ENCODE measurements around the gene RNU1-4.
"Not testable (repeated sequence)": the region's sequence is repeated elsewhere in the genome, so short reads cannot be mapped to it uniquely, and the experiment has no call there.

RNU1-4 gene

GRCh38 chr1:16708704-16709103 lies 31.6 kb upstream of the RNU1-4 start:
- DNase-seq (ENCODE audit: low read depth) = not testable (repeated sequence)

GRCh38 chr1:16709659-16710087 lies 30.6 kb upstream of the RNU1-4 start:
- DNase-seq (ENCODE audit: low read depth) = not testable (repeated sequence)

DNA sequence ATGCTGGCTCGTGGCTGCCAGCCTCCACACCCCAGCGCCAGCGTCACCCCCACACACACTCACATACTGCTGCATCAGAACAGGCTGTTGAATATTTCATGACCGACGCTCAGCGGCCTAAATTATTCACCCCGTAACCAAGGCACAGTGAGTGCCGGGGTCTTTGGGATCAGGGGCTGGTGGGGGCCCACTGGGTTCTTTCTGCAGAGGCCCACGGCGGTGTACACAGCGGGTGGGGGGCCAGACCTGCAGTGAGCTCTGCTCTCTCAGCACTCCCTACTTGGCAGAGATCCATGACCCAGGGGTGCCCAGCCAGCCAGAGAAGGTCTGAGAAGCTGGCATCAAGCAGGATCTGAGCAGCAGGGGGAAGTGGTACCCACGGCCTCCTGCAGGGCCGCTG lies 29.7 kb upstream of the RNU1-4 start:
- DNase-seq (ENCODE audit: low read depth) = not testable (repeated sequence)

DNA sequence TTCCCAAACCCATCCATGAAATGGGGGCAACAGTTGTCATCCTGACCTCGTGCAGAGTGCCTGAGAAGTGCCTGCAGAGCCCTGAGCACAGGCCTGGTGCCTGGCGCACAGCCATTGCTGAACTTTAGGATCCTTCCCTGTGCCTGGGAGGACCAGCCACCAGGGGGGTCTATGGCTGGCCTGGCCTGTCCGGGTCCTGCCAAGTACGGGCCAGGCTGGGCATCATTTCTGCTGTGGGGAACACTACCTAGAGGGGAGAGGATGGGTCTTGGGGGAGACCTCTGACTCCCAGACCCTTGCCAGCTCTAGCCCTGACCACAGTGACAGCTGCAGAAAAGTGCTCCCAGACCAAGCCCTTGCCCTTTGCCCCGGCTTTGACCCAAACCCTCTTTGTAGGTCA lies 28.2 kb upstream of the RNU1-4 start:
- DNase-seq (ENCODE audit: low read depth) = not testable (repeated sequence)

GRCh38 chr1:16712582-16712981 lies 27.7 kb upstream of the RNU1-4 start:
- DNase-seq (ENCODE audit: low read depth) = not testable (repeated sequence)

DNA sequence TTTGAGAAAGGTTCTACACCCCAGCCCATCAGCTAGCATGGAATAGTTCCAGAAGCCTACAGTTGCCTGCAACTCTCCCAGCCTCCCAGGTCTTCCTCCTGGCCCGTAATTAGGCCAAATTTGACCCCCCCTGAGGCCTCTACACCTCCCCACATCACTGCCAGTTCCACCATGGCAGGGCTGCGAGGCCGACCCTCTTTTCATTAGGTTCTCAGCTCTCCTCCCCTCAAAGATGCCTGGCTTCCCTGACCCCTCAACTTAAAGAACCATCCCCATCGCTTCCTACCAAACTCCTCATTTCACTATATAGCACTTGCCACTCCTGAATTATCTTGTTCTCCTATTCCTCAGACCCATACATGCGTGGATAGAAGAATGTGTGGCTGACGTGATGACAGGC lies 27.3 kb upstream of the RNU1-4 start:
- DNase-seq (ENCODE audit: low read depth) = not testable (repeated sequence)

DNA sequence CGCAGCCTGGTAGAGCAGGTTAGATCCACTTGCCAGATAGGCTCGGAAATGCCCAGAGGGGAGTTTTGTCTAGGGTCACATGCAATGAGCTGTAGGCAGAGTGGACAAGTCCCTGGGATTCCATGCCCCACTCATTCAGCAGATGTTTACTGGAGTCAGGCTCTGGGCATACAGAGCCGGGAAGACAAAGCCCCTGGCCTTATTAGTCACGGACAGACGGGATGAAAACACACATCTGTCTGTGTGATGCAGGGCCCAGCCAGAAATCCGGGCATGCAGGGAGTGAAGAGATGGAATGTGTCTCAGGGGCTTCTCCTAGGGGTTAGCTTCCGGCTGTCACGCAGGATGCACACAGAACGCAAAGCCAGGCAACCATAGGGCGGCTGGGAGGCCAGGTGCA lies 26.8 kb upstream of the RNU1-4 start:
- DNase-seq (ENCODE audit: low read depth) = not testable (repeated sequence)

DNA sequence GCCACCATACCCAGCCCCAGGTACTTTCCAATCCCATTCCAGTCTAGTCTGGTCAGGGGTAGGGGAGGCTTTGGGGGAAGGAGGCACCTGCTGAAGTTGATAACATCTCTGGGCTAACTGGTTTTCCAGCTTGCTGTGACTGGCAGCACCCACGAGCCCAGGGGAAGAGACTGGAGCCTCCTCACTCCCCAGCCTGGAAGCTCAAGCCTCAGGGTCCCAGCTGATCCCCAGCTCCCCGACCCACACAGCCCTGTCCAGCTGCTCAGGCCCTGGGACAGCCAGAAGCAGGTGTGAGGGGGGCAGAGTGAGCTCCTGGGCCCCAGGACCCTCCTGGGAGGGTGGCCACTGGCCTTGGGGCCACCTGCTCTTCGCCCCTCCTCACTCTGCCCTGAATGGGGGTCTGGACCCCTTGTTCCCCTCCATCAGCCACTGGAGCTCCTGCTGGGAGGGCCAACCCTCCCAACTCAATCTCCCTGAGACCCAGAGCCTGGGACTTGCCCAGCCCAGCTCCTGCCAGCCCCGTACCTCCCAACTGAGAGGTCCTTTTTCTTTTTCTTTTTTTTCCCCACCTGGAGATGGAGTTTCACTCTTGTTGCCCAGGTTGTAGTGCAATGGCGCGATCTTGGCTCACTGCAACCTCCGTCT lies 23.5 kb upstream of the RNU1-4 start:
- DNase-seq (ENCODE audit: low read depth) = no peak

DNA sequence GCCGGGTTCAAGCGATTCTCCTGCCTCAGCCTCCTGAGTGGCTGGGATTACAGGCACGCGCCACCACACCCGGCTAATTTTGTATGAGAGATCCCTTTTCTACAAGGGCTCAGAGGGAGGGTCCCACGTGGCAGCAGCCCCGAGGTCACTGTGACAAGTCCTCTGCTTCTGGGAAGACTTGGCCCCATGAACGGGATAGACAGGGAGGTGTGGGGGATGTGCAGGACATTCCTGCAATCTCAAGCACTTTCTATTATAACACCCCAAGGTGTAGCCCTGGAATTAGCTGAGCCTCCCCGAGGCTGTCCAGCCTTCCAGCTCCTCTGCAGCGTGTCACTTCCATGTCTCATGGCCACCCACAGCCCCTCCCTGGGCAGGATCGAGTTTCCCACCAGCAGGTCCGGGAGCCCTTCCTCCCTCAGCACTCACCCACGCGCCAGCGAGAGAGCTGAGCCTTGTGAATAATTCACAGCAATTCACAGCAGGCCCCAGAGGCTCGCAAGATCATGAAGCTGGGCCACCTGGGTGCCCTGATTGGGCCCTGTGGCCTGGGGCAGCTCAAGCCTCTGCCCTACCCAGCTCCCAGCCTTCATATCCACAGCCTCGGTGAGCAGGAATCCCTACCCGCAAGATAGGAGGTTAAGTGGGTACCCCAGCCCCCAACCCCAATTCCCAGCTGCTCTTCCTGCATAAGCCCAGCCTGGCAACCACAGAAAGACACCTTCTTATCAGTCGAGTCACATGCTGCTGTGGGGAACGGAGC lies 22.8 kb upstream of the RNU1-4 start:
- DNase-seq (ENCODE audit: low read depth) = no peak

DNA sequence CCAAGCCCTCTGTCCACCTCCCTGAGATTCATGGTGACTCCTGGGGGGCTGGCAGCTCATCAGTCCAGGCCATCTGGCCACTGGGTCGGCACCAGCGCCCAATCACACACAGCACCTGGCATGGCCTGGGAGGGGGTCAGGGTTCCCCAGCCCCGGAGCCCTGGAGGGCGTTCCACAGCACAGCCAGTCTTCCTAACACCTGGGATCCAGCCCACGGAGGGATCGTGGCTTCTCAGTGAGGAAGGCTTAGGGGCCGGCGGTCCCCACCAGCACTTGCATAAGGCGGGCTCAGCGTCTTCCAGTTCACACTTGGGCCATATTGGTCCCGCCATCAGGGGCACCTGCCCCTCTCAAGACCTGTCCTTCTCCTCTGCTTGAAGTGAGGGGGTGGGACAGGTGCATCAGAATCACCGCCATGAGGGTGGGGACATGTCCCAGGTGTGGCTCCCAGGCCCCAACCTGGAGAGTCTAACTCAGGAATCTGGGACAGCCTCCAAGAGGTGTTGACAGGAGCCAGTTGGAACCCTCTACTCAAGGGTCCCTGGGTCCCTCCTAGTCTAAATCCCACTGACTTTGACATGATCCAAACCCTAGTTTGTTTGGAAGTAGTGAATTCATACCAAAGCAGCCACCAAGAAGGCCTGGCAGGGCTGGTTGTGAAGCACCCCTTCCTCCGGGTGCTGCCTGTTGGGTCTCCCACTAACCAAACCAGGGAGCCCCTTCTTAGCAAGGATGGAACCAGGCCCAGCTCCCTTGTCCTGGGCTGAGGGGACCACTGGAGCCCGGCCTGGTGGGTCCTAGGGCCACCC lies 22.0 kb upstream of the RNU1-4 start:
- not testable (repeated sequence) for DNase-seq (ENCODE audit: low read depth)

GRCh38 chr1:16718908-16719533 lies 21.3 kb upstream of the RNU1-4 start:
- DNase-seq (ENCODE audit: low read depth) = no peak

GRCh38 chr1:16719571-16720350 lies 20.6 kb upstream of the RNU1-4 start:
- no peak for DNase-seq (ENCODE audit: low read depth)

GRCh38 chr1:16720351-16721223 lies 19.7 kb upstream of the RNU1-4 start:
- DNase-seq (ENCODE audit: low read depth) = no peak

DNA sequence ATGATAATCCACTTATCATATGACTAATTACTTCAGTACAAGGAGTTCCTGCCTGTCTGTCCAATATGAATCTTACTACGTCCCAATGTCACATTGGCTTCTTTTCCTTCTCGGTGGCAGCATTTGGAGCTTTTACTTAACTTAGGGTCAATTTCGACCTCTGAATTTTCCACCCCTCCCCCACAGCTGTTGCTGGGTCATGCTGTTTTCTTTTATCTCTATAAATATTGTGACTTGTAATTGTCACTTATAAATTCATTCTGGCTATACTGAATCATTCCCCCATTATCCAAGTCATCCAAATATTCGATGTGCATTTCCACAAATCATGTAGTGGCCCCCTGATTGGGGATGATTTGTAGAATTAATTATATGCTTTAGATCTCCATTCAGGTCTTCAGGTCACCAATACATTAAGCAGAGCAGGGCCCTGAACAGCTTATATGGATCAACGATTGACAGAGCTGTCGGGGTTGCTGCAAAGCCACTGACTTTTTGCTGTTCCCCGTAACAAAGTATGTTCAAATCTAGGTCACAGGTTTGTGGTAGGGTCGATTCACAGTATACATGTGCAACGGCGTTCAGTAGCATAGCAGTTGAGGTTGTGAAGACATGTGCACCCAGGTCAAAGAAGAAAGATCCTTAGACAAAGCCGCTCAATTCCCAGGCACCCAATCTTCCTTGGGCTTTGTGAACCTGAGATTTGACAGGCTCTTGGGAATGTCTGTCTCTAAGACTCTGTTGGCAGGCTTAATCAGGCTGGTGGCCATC lies 18.3 kb upstream of the RNU1-4 start:
- DNase-seq (ENCODE audit: low read depth) = no peak

- no peak for DNase-seq (ENCODE audit: low read depth)
Measured at GRCh38 chr1:16724718-16725438, 15.4 kb upstream of the RNU1-4 start.

DNA sequence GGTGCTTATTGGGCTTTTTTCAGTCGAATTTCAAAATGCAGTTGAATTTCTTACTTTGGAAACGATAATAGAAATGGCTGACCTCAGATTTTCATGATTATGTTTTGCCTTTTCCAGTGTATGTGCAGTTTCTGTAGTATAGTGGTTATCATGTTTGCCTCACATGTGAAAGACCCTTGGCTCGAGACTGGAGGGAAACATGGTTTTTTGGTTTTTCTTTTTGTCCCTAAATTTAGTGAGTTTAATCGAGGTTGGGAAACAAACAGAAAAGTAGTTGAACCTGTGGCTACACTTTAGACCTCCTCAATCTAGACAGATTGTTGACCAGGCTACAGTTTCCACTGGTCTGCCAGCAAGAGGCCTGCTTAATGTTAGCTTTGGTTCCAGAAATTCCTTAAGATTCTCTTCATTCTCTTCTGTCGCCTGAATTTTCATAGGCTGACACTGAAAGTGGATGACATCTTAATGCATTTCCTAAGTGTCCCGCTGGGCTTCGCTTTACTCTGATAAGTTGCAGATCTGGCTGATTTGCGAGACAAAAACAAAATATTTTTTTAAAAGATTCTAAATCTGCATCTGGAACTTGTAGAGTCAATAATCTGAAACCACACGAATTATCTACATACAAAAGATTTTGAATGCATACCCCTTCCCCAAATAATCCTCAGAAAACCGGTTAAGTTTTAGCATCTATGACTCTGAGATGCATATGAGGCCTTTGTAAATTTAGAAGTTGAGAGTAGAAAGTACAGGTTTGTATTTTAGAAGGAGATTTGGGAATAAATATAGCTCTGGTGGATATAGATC lies 14.7 kb upstream of the RNU1-4 start:
- DNase-seq (ENCODE audit: low read depth) = not testable (repeated sequence)

DNA sequence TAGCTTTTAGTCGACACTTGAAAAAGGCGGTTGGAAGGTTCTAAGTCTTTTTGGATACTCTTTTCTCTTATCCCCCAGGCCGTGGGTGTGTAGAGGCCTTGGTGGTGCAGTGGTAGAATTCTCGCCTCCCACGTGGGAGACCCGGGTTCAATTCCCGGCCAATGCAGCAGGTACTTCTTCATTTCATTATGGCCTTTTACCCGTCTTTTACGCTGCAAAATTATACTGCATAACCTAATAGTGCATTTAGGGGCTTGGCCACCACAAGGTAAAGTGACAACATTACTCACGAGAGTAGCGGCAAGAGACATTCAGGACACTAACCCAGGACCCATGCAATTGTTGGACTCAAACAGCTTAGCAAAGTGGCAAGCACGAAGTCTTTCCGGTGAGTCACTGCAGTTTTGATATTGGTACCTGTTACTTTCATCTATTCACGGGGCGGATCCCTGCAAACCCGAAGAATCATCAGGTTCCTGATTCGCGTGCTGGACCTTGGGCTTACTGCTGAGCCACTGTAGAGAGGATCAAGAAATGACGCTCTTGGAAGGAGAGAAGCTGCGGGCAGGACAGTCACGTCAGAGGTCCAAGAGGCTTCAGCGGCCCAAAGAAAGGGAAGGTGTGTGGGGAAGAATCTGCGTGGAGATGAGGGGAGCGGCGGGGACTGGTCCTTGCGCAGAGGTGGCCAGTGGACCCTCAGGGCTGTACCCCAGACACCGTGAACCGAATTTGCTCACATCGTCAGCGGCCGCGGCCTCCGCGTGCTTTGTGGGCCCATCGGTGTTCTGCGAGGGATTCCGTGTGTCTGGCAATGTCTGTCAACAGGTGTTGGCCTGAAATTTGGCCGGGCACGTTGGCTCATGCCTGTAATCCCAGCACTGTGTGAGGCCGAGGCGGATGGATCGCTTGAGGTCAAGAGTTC lies 12.9 kb upstream of the RNU1-4 start:
- DNase-seq (ENCODE audit: low read depth) = peak; percentile 52

Data from fibroblast of the conjunctiva (primary cell).